B cell (primary cell): Measurements from ENCODE around the gene AOC2. TPM values are rescaled to one million over a fixed set of nuclear protein-coding genes. Genes with fewer than 3 reads are reported as not detected.
"Not testable (repeated sequence)": the region's sequence is repeated elsewhere in the genome, so short reads cannot be mapped to it uniquely, and the experiment has no call there.

Experiments used
- ATAC-seq: fragments of 200-7000 bp; cut with Tn5 transposase; one replicate; pipeline ENCODE4 v1.10.0; 2021; ENCODE audit warnings: low read depth, mild to moderate bottlenecking, moderate number of reproducible peaks, moderate library complexity
- CTCF ChIA-PET: fragments of 350-600 bp; sonication (Branson Sonifier 250); formaldehyde crosslinking; loops from one replicate; lab custom pipeline; 2021; ENCODE audit warnings: antibody characterized with exemption, inconsistent platforms; lab: Charles Lee
- POLR2A ChIA-PET: fragments of 350-600 bp; sonication (Branson Sonifier 250); formaldehyde crosslinking; loops from one replicate; lab custom pipeline; 2021; ENCODE audit warnings: antibody characterized with exemption; lab: Charles Lee
- DNase-seq: peaks from one replicate; pipeline ENCODE4 v3.0.0; 2013
- H2AFZ ChIP-seq: 2 replicates; pipeline ENCODE4 v1.6.1; 2012; ENCODE audit warnings: mild to moderate bottlenecking, low read depth, low read length; ENCODE audit not compliant: insufficient read depth, poor library complexity, severe bottlenecking
- H3K27ac ChIP-seq, 2 donors: 1 replicate in 1 of 2; 2 replicates in 1 of 2; pipeline ENCODE4 v1.5.1; 2012 to 2013; ENCODE audit warnings: low read length in 2 of 2, mild to moderate bottlenecking in 2 of 2, moderate library complexity in 1 of 2
- H3K27me3 ChIP-seq, 4 experiments: fragments of 200-600 bp in 1 of 4; sonication (generic) in 1 of 4; replicated peaks in 1 of 4; 1 replicate in 2 of 4; 2 replicates in 2 of 4; pipeline versions ENCODE4 v1.6.1 to v1.7.0; 2013 to 2016; ENCODE audit warnings: low read length in 3 of 4, mild to moderate bottlenecking in 2 of 4, mixed read lengths in 1 of 4, moderate library complexity in 1 of 4; ENCODE audit not compliant: insufficient read depth in 4 of 4, control insufficient read depth in 3 of 4; ENCODE audit errors: control extremely low read depth in 1 of 4
- H3K36me3 ChIP-seq, 2 experiments: replicated peaks in 1 of 2; 1 replicate in 1 of 2; 2 replicates in 1 of 2; pipeline versions ENCODE4 v1.6.1 to v1.7.1; 2013; ENCODE audit warnings: low read length in 1 of 2; ENCODE audit not compliant: insufficient read depth in 2 of 2, control insufficient read depth in 1 of 2; ENCODE audit errors: control extremely low read depth in 1 of 2, extremely low read depth in 1 of 2
- H3K4me1 ChIP-seq, 2 donors: fragments of 200-600 bp in 1 of 2; sonication (generic) in 1 of 2; 1 replicate in 1 of 2; 2 replicates in 1 of 2; pipeline versions ENCODE4 v1.5.1 to v1.6.1; 2013 to 2017; ENCODE audit warnings: low read length in 2 of 2; ENCODE audit not compliant: control insufficient read depth in 2 of 2, insufficient read depth in 2 of 2
- H3K4me2 ChIP-seq: replicated peaks from 2 replicates; pipeline ENCODE3; 2012; ENCODE audit warnings: mild to moderate bottlenecking, low read depth, low read length; ENCODE audit not compliant: poor library complexity, severe bottlenecking
- H3K4me3 ChIP-seq, 5 experiments: fragments of 200-600 bp in 1 of 5; sonication (generic) in 1 of 5; 1 replicate in 3 of 5; 2 replicates in 2 of 5; pipeline versions ENCODE4 v1.5.1 to v1.7.0; 2011 to 2016; ENCODE audit warnings: low read length in 4 of 5, mild to moderate bottlenecking in 4 of 5, low read depth in 2 of 5, control low read depth in 1 of 5, moderate library complexity in 1 of 5; ENCODE audit not compliant: insufficient read depth in 1 of 5; ENCODE audit errors: control extremely low read depth in 1 of 5, extremely low read depth in 1 of 5
- H3K79me2 ChIP-seq: fragments of 200-600 bp; sonication (generic); one replicate; pipeline ENCODE4 v1.6.0; 2016; ENCODE audit warnings: low read length; ENCODE audit not compliant: control insufficient read depth, insufficient read depth
- H3K9ac ChIP-seq: fragments of 200-600 bp; sonication (generic); 2 replicates; pipeline ENCODE4 v1.6.1; 2017; ENCODE audit warnings: mild to moderate bottlenecking, low read length, moderate library complexity
- H3K9me3 ChIP-seq, 3 donors: one replicate each; pipeline versions ENCODE4 v1.6.1 to v1.7.1; 2013; ENCODE audit warnings: low read length in 2 of 3; ENCODE audit not compliant: control insufficient read depth in 2 of 3, insufficient read depth in 1 of 3; ENCODE audit errors: control extremely low read depth in 1 of 3
- H4K20me1 ChIP-seq: 2 replicates; pipeline ENCODE4 v1.6.0; 2012; ENCODE audit warnings: mild to moderate bottlenecking, low read length; ENCODE audit not compliant: insufficient read depth, control insufficient read depth, poor library complexity, severe bottlenecking
- H3K27ac Mint-ChIP-seq: one replicate; pipeline ENCODE4 v1.8.0; 2021; ENCODE audit warnings: mixed read lengths
- H3K27me3 Mint-ChIP-seq: one replicate; pipeline ENCODE4 v1.8.0; 2021; ENCODE audit warnings: mixed read lengths
- H3K4me1 Mint-ChIP-seq: one replicate; pipeline ENCODE4 v1.8.0; 2021; ENCODE audit warnings: mixed read lengths
- H3K4me3 Mint-ChIP-seq: one replicate; pipeline ENCODE4 v1.8.0; 2021; ENCODE audit warnings: mixed read lengths
- H3K9me3 Mint-ChIP-seq: one replicate; pipeline ENCODE4 v1.8.0; 2022; ENCODE audit warnings: mixed read lengths; ENCODE audit not compliant: insufficient read depth
- EZH2 ChIP-seq: IDR thresholded peaks from 2 replicates; pipeline ENCODE4 v1.6.1; 2012; ENCODE audit warnings: borderline replicate concordance, low read depth, mild to moderate bottlenecking, moderate library complexity, low read length; ENCODE audit not compliant: insufficient read depth, poor library complexity, severe bottlenecking
- WGBS: methylation state at CpG from one replicate; pipeline ENCODE4 v1.1.5; 2013; ENCODE audit warnings: missing lambda C conversion rate; ENCODE audit not compliant: insufficient coverage; 5-methylcytosine and 5-hydroxymethylcytosine counted together
- intact Hi-C: fragments of 100-400 bp; cut with micrococcal nuclease; formaldehyde crosslinking; loops from one replicate; pipeline ENCODE4 v1.10.0; 2022
- polyA plus RNA-seq: library from polyadenylated mRNA; depleted of rRNA; stranded (reverse); fragments of >200 nt; gene quantifications from 2 replicates; pipeline ENCODE4 v1.2.3, GENCODE V29; 2012
- total RNA-seq, 2 donors: library from RNA; stranded (reverse); fragments of 120-200 nt in 1 of 2; gene quantifications; 1 replicate in 1 of 2; 2 replicates in 1 of 2; pipeline versions ENCODE4 v1.2.3 to v1.2.4, GENCODE V29; 2013 to 2022
- TF ChIP-seq, protein P1 (sequence below): fragments of 200-600 bp; IDR thresholded peaks from one replicate; pipeline ENCODE4 v1.8.0; 2022; ENCODE audit warnings: antibody characterized with exemption, mild to moderate bottlenecking

Gene AOC2
- total and polyA plus RNA-seq, 2 donors (not counting 1 experiment from before 2014, with no cell fraction given): 1.9 to 3.8 TPM

DNA sequence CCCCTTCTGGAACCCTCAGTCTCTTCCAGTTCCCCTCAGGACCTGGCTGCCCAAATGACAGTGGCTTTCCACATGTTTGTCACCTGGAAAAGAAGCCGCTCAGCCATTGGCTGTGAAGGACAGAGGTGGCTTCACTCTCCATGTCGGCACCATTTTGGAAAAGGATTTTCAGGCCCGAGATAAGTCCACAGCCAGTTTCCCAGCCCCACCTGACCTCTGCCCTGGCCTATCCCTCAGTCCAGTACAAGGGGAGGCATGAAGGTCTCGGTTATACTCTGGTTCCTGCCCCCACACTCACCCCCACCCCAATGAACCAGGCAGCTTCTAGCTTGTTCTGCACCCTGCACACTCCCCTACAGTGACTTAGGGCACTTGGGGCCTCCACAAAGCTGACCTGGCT lies 21.8 kb downstream of the AOC2 start:
- Mint-ChIP-seq H3K4me3 (no peak overlapping the region), H3K27ac (no peak overlapping the region), H3K4me1 (no peaks in the 10 kb centered on the region), H3K9me3 (no peaks in the 10 kb centered on the region), H3K27me3 (peaks cover 21% of the 10 kb centered on the region)
- DNase-seq: no peak
- ChIA-PET CTCF (no interaction called here), POLR2A (no interaction called here)
- H4K20me1 ChIP-seq: no peaks in the 10 kb centered on the region
- intact Hi-C loops: no loop called here
- WGBS: 83% methylated on average over 4 of the region's 4 CpGs
- H3K9ac ChIP-seq: no peak overlapping the region
- ATAC-seq: no peak
- no peaks in the 10 kb centered on the region for H3K36me3 ChIP-seq
- peaks cover 0 to 11% (median 0%) of the 10 kb centered on the region in 4 experiments for H3K27me3 ChIP-seq
- no peaks in the 10 kb centered on the region for H3K4me1 ChIP-seq
- TF ChIP-seq, protein P1, sequence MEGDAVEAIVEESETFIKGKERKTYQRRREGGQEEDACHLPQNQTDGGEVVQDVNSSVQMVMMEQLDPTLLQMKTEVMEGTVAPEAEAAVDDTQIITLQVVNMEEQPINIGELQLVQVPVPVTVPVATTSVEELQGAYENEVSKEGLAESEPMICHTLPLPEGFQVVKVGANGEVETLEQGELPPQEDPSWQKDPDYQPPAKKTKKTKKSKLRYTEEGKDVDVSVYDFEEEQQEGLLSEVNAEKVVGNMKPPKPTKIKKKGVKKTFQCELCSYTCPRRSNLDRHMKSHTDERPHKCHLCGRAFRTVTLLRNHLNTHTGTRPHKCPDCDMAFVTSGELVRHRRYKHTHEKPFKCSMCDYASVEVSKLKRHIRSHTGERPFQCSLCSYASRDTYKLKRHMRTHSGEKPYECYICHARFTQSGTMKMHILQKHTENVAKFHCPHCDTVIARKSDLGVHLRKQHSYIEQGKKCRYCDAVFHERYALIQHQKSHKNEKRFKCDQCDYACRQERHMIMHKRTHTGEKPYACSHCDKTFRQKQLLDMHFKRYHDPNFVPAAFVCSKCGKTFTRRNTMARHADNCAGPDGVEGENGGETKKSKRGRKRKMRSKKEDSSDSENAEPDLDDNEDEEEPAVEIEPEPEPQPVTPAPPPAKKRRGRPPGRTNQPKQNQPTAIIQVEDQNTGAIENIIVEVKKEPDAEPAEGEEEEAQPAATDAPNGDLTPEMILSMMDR: no peak
- TF ChIP-seq EZH2: no peak
- no peak overlapping the region for H3K4me2 ChIP-seq
- peaks cover 0 to 5% (median 4%) of the 10 kb centered on the region in 3 donors for H3K9me3 ChIP-seq
- H3K4me3 ChIP-seq: no peak overlapping the region
- H3K27ac ChIP-seq: no peak overlapping the region
- no peaks in the 10 kb centered on the region for H3K79me2 ChIP-seq
- no peak overlapping the region for H2AFZ ChIP-seq

GRCh38 chr17:42866631-42867575 lies 22.5 kb downstream of the AOC2 start:
- Histone ChIP-seq H3K4me3 (no peak overlapping the region), H3K79me2 (no peaks in the 10 kb centered on the region), H2AFZ (no peak overlapping the region), H3K4me1 (no peaks in the 10 kb centered on the region), H3K27ac (no peak overlapping the region), H3K9me3 (peaks cover 0 to 5% (median 4%) of the 10 kb centered on the region in 3 donors), H3K36me3 (no peaks in the 10 kb centered on the region), H3K9ac (no peak overlapping the region), H4K20me1 (no peaks in the 10 kb centered on the region), H3K4me2 (no peak overlapping the region), H3K27me3 (peaks cover 0 to 11% (median 0%) of the 10 kb centered on the region in 4 experiments)
- Mint-ChIP-seq H3K27me3 (peaks cover 27% of the 10 kb centered on the region), H3K27ac (no peak overlapping the region), H3K4me3 (no peak overlapping the region), H3K9me3 (no peaks in the 10 kb centered on the region), H3K4me1 (no peaks in the 10 kb centered on the region)
- 81% methylated on average over 4 of the region's 12 CpGs for WGBS
- intact Hi-C loops: no loop called here
- ATAC-seq: no peak
- POLR2A ChIA-PET: no interaction called here
- DNase-seq: no peak
- no peak for TF ChIP-seq EZH2
- TF ChIP-seq, protein P1: no peak
- CTCF ChIA-PET: no interaction called here

DNA sequence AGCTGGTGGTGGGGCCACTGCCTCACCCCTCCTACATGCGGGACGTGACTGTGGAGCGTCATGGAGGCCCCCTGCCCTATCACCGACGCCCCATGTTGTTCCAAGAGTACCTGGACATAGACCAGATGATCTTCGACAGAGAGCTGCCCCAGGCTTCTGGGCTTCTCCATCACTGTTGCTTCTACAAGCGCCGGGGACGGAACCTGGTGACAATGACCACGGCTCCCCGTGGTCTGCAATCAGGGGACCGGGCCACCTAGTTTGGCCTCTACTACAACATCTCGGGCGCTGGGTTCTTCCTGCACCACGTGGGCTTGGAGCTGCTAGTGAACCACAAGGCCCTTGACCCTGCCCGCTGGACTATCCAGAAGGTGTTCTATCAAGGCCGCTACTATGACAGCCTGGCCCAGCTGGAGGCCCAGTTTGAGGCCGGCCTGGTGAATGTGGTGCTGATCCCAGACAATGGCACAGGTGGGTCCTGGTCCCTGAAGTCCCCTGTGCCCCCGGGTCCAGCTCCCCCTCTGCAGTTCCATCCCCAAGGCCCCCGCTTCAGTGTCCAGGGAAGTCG lies 23.4 kb downstream of the AOC2 start:
- POLR2A ChIA-PET, H3K9me3 Mint-ChIP-seq, H3K4me3 Mint-ChIP-seq, H3K4me2 ChIP-seq, H3K9me3 ChIP-seq, H3K27ac ChIP-seq, H3K4me3 ChIP-seq, H3K9ac ChIP-seq, ATAC-seq, CTCF ChIA-PET, DNase-seq, intact Hi-C loops, H4K20me1 ChIP-seq, H3K4me1 Mint-ChIP-seq, H2AFZ ChIP-seq, H3K79me2 ChIP-seq, H3K36me3 ChIP-seq, H3K27ac Mint-ChIP-seq, H3K4me1 ChIP-seq: not testable (repeated sequence)
- 99% methylated on average over 8 of the region's 21 CpGs for WGBS
- H3K27me3 Mint-ChIP-seq: peaks cover 24% of the 10 kb centered on the region
- H3K27me3 ChIP-seq: peaks cover 0 to 11% (median 0%) of the 10 kb centered on the region in 4 experiments
